Frontal cortex (tissue), 4 donors: ENCODE results near the gene STX2. TPM values are rescaled to one million over a fixed set of nuclear protein-coding genes. Genes with fewer than 3 reads are reported as not detected.
"Not testable (repeated sequence)": the region's sequence is repeated elsewhere in the genome, so short reads cannot be mapped to it uniquely, and the experiment has no call there.

Experiments used
- DNase-seq, 2 donors: peaks; one replicate each; pipeline ENCODE4 v3.0.0; 2012; ENCODE audit warnings: low spot score in 2 of 2
- FAIRE-seq: peaks from 2 replicates; lab custom pipeline; 2012; peaks lifted over from hg19 to GRCh38; lab: Jason Lieb, UNC
- total RNA-seq: library from RNA; depleted of rRNA; stranded (reverse); fragments of >200 nt; gene quantifications from one replicate; pipeline ENCODE4 v1.2.3, GENCODE V29; 2014
- donor health status: control.
- donor health status: control.
- donor health status: control.

STX2 gene
- total RNA-seq: 21.2 TPM

- FAIRE-seq (no peak), DNase-seq (peak; percentile 95)
Measured at GRCh38 chr12:130838951-130839769, at the start of gene STX2. Gene STX2, minus strand, starts transcription at chr12:130839250. Its CDS starts 151 bp downstream, at chr12:130839099.

DNA sequence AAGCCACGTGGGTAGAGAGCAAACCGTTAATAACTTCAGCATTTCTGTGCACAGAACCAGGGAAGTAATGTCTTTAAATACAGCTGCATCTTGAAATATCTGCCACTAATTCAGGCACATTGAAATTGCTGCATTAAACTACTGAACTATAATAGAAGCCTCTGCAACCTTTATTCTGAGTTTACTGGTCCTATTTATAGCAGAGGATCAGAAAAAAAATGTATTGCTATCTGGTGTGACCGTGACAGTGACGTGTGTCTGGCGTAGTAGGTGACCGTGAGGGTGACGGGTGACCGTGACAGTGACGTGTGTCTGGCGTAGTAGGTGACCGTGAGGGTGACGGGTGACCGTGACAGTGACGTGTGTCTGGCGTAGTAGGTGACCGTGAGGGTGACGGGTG lies 48.1 kb upstream of the STX2 start:
- not testable (repeated sequence) for FAIRE-seq, DNase-seq

GRCh38 chr12:130881548-130881947 lies 42.5 kb upstream of the STX2 start:
- FAIRE-seq (no peak), DNase-seq (no peak)

GRCh38 chr12:130881046-130881445 lies 42.0 kb upstream of the STX2 start:
- FAIRE-seq (no peak), DNase-seq (no peak)

GRCh38 chr12:130880411-130880885 lies 41.4 kb upstream of the STX2 start:
- FAIRE-seq: no peak
- DNase-seq: no peak

GRCh38 chr12:130879781-130880389 lies 40.8 kb upstream of the STX2 start:
- DNase-seq (no peak), FAIRE-seq (no peak)

- FAIRE-seq: no peak
Measured at GRCh38 chr12:130879212-130879686, 40.2 kb upstream of the STX2 start.

DNA sequence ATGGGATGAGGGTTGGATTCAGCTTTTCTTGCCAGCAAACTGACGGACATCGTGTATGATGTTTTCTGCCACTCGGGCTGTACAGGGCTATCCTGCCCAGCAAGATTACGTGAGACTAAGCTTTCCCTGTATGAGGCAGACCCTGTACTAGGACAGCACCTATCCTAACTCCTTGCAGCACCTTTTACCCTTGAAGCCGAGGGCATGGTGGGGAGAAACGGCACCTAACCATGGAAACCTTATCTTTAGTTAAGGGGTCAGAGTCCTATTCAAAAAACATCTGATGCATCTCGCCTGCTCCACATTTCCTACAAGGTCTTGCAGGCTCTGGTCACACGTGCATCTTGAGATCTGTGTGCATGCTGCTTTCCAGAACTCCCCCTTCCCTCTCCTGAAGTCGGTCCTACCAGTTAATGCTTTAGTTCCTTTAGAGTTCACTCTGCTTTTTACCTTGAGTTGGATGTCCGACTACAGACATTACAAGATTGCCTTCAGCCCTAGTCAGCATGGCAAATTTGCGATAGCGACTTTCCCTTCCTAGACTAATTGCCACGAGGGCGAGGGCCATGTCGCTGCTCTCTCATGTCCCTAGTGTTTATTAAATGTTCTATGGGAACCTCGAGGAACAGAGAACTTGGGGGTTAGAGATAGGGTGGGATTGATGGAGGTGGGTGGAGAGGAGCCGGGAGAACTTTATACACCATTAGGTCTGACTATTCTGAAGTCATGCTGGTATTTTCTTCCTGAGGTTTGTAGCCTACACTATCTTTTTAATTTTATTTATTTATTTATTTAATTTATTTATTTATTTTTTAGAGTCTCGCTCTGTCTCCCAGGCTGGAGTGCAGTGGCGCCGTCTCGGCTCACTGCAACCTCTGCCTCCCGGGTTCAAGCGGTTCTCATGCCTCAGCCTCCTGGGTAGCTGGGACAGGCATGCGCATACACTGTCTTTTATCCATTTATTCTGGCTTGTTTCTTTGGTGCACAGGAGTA lies 39.4 kb upstream of the STX2 start:
- no peak for FAIRE-seq
- DNase-seq: no peak

More at GRCh38 chr12:130879212-130879686, 40.2 kb upstream of the STX2 start:
- no peak for DNase-seq

GRCh38 chr12:130877333-130877732 lies 38.3 kb upstream of the STX2 start:
- FAIRE-seq (no peak), DNase-seq (no peak)

- FAIRE-seq (no peak), DNase-seq (no peak)
Measured at GRCh38 chr12:130876758-130877157, 37.7 kb upstream of the STX2 start.

- no peak for FAIRE-seq
Measured at GRCh38 chr12:130876297-130876696, 37.2 kb upstream of the STX2 start.

DNA sequence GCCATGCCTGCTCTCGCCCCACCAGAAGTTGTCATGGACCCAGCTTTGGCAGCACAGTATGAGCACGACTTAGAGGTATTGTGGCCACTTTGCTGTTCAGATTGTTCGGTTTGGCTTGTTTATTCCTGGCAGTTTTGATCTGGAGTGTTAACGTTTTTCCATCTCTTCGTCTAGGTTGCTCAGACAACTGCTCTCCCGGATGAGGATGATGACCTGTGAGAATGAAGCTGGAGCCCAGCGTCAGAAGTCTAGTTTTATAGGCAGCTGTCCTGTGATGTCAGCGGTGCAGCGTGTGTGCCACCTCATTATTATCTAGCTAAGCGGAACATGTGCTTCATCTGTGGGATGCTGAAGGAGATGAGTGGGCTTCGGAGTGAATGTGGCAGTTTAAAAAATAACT lies 36.7 kb upstream of the STX2 start:
- not testable (repeated sequence) for DNase-seq, FAIRE-seq

More at GRCh38 chr12:130876297-130876696, 37.2 kb upstream of the STX2 start:
- DNase-seq: no peak

DNA sequence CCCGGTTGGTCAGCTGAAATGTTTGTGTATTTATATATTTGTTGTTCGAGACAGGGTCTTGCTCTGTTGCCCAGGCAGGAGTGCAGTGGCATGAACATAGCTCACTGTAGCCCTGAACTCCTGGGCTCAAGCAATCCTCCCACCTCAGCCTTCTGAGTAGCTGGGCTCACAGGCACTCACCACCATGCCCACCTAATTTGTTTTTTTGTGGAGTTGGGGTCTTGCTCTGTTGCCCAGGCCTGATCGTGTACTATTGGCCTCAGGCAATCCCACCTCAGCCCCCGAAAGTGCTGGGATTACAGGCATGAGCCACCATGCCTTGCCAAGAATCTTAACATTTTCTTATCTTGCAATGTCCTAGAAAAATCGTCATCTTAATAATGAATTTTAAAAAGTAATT lies 36.1 kb upstream of the STX2 start:
- DNase-seq (no peak), FAIRE-seq (no peak)

DNA sequence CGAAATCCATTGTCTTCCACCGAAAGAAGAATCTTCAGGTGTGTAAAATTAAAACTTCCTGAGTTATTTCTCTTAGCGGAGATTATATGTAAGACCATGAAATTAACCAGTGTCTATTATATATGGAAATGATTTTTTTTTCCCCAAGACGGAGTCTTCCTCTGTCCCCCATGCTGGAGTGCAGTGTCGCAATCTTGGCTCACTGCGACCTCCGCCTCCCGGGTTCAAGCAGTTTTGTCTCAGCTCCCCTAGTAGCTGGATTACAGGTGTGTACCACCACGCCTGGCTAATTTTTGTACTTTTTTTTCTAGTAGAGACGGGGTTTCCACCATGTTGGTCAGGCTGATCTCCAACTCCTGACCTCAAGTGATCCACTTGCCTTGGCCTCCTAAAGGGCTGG lies 35.6 kb upstream of the STX2 start:
- DNase-seq (no peak), FAIRE-seq (no peak)

DNA sequence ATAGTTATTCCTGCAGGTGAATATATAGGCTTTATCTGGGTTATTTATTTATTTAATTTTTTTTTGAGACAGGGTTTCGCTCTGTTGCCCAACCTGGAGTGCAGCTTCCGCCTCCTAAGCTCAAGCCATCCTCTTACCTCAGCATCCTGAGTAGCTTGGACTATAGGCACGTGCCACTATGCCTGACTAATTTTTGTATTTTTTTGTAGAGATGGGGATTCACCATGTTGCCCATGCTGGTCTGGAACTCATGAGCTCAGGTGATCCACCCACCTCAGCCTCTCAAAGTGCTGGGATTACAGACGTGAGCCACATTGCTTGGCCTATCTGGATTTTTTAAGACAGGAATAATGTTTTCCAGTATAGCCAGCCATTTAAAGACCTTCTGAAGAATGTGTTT lies 34.8 kb upstream of the STX2 start:
- FAIRE-seq: no peak

GRCh38 chr12:130873106-130873795 lies 34.2 kb upstream of the STX2 start:
- FAIRE-seq (no peak), DNase-seq (no peak)

More for the DNA sequence above, 34.8 kb upstream of the STX2 start:
- no peak for DNase-seq

- FAIRE-seq: no peak
- peak; percentile 80 to 82 for DNase-seq
Measured at GRCh38 chr12:130872179-130873096, 33.4 kb upstream of the STX2 start.
